Ascending aorta (tissue), 2 donors: ENCODE results near the gene DCAF11. TPM values are rescaled to one million over a fixed set of nuclear protein-coding genes. Genes with fewer than 3 reads are reported as not detected.
"Not testable (repeated sequence)": the region's sequence is repeated elsewhere in the genome, so short reads cannot be mapped to it uniquely, and the experiment has no call there.

Experiments
- DNase-seq, 2 donors: peaks; one replicate each; pipeline ENCODE4 v3.0.0-alpha.2; 2019; ENCODE audit warnings: low spot score in 2 of 2
- H3K27ac ChIP-seq, 2 donors: fragments of 200-600 bp; sonication (generic); one replicate each; pipeline ENCODE4 v1.5.1; 2016 to 2017; ENCODE audit warnings: mild to moderate bottlenecking in 1 of 2
- H3K27me3 ChIP-seq: fragments of 200-600 bp; sonication (generic); one replicate; pipeline ENCODE4 v1.5.1; 2017
- H3K36me3 ChIP-seq, 2 donors: fragments of 200-600 bp; sonication (generic); one replicate each; pipeline ENCODE4 v1.5.1; 2016
- H3K4me1 ChIP-seq, 2 donors: fragments of 200-600 bp; sonication (generic); one replicate each; pipeline ENCODE4 v1.5.1; 2016 to 2017; ENCODE audit warnings: mild to moderate bottlenecking in 1 of 2
- H3K4me3 ChIP-seq, 2 donors: fragments of 200-600 bp; sonication (generic); one replicate each; pipeline ENCODE4 v1.5.1; 2016 to 2017; ENCODE audit warnings: mild to moderate bottlenecking in 1 of 2
- H3K9me3 ChIP-seq, 2 donors: fragments of 200-600 bp; sonication (generic); one replicate each; pipeline ENCODE4 v1.5.1; 2016
- intact Hi-C: fragments of 100-400 bp; cut with DNase I; formaldehyde crosslinking; loops from one replicate; pipeline ENCODE4 v1.15.1; 2023
- total RNA-seq: library from RNA; depleted of rRNA; stranded (reverse); fragments of >200 nt; gene quantifications from one replicate; pipeline ENCODE4 v1.1.0, GENCODE V29; 2016
- TF ChIP-seq, protein P1 (sequence below), 3 experiments: fragments of 200-600 bp in 2 of 3; fragments of 450-650 bp in 1 of 3; sonication (generic) in 2 of 3; IDR thresholded peaks; one replicate each; pipeline ENCODE4 v1.5.1; 2016 to 2019; ENCODE audit warnings: antibody characterized with exemption in 3 of 3, mild to moderate bottlenecking in 1 of 3, moderate library complexity in 1 of 3

The DCAF11 gene
- total RNA-seq, 1 donor from 2014 or later, result 52.3 TPM

DNA sequence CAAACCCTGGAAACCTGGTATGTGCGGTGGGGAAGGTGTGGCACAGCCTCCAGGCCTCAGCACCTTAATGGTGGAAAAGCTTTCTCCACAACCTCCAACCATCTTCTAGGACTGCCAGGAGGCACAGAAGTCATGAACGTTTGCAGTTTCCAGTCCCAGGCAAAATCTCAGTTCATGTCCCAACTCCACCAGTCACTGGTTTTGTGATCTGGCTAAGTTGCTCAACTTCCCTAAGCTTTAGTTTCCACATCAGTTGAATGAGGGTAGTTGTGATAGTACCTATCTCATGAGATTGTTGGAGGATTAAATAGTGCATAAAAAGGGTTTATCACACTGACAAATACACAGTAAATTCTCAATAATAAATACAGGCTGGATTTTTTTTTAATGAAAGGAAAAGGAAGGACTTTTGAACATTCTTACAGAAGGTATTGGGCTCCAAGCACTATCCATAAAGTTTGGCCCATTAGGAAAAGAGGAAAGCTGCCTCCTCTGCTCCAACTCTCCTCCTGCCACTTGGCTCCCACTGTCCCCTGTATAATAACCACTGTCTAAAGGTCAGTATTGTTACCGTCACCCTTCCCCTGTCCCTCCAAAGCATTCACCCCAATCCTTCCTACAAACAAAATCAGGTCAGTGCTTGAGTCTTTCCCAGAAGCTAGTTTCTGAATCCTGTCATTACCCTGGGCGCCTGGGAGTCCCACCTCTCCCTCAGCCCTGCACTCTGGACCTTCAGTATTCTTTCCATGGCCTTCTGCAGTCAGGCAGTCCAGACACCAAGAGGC, 14.2 kb upstream of the DCAF11 start:
- no peak overlapping the region for H3K27ac ChIP-seq
- H3K4me1 ChIP-seq, result no peaks in the 10 kb centered on the region
- intact Hi-C loops, result no loop called here
- H3K36me3 ChIP-seq, result peaks cover 10 to 18% of the 10 kb centered on the region in 2 donors
- DNase-seq, result no peak
- no peaks in the 10 kb centered on the region for H3K9me3 ChIP-seq
- H3K27me3 ChIP-seq, result no peaks in the 10 kb centered on the region
- H3K4me3 ChIP-seq, result no peak overlapping the region
- TF ChIP-seq, protein P1, sequence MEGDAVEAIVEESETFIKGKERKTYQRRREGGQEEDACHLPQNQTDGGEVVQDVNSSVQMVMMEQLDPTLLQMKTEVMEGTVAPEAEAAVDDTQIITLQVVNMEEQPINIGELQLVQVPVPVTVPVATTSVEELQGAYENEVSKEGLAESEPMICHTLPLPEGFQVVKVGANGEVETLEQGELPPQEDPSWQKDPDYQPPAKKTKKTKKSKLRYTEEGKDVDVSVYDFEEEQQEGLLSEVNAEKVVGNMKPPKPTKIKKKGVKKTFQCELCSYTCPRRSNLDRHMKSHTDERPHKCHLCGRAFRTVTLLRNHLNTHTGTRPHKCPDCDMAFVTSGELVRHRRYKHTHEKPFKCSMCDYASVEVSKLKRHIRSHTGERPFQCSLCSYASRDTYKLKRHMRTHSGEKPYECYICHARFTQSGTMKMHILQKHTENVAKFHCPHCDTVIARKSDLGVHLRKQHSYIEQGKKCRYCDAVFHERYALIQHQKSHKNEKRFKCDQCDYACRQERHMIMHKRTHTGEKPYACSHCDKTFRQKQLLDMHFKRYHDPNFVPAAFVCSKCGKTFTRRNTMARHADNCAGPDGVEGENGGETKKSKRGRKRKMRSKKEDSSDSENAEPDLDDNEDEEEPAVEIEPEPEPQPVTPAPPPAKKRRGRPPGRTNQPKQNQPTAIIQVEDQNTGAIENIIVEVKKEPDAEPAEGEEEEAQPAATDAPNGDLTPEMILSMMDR (IDR thresholded peaks at IDR 0.05), result no peak

DNA sequence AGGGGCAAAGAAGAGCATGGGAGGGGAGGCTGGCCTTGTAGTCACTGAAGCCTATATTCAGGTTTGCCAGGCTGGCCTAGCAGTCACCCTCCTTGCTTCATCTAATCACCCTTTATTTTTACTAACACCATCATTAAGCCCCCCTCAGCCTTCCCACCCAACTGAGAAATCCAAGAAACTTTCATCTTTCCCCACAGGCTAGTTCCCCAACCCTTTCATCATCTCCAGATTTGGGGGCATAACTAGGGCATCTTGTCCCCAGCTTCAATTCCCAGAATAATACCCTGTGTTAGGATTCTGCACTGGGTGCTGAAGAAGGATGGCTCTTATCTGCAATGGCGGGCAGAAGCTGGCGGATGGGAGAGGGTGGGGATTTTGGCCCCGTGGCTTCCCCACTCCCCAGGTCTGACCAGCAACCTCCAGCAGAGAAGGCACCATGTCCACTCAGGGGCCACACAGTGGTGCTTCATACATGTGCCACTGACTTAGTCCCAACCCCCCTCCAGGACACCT, 13.5 kb upstream of the DCAF11 start:
- no peak for DNase-seq
- Histone ChIP-seq H3K4me1 (no peaks in the 10 kb centered on the region), H3K27ac (no peak overlapping the region), H3K27me3 (no peaks in the 10 kb centered on the region), H3K4me3 (no peak overlapping the region), H3K36me3 (peaks cover 10 to 18% of the 10 kb centered on the region in 2 donors), H3K9me3 (no peaks in the 10 kb centered on the region)
- TF ChIP-seq, protein P1 (IDR thresholded peaks at IDR 0.05), result no peak
- intact Hi-C loops, result no loop called here

DNA sequence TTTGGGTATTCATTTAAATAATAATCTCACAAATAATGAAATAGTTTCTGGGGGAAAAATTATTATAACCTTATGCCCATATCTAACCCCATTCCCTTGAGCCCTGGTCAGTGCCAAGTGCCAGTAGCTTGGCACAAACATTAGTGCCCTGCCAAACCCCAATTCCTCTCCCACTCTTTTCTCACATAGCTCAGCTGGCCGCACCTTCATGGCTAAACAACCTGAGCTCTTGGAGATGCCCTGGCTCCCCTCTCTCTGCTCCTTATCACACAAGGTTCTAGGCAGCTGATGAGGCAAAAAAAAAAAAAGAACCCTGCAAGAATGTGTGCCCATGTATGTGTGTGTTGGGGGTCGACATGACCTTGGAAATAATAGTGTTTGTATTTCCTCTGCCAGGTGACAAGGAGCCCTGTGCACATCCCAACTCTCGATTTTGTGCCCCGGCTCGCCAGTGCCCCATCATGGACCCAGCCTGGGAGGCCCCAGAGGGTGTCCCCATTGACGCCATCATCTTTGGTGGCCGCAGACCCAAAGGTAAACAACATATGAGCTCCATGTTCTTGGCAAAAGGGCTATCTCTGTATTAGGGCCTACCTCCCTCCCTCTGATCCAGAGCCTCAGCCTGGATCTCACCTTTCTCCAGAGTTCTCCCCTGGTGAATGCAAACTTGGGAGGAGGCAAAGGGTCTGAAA, 12.1 kb upstream of the DCAF11 start:
- no peaks in the 10 kb centered on the region for H3K4me1 ChIP-seq
- TF ChIP-seq, protein P1 (IDR thresholded peaks at IDR 0.05), result no peak
- intact Hi-C loops, result no loop called here
- peaks cover 10 to 18% of the 10 kb centered on the region in 2 donors for H3K36me3 ChIP-seq
- no peaks in the 10 kb centered on the region for H3K27me3 ChIP-seq
- no peak overlapping the region for H3K4me3 ChIP-seq
- H3K27ac ChIP-seq, result no peak overlapping the region
- DNase-seq, result no peak
- H3K9me3 ChIP-seq, result no peaks in the 10 kb centered on the region

DNA sequence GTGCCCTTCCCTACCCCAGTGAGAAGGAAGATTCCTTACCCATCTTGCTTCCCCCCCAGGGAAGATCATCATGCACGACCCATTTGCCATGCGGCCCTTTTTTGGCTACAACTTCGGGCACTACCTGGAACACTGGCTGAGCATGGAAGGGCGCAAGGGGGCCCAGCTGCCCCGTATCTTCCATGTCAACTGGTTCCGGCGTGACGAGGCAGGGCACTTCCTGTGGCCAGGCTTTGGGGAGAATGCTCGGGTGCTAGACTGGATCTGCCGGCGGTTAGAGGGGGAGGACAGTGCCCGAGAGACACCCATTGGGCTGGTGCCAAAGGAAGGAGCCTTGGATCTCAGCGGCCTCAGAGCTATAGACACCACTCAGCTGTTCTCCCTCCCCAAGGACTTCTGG, 11.1 kb upstream of the DCAF11 start:
- H3K27ac ChIP-seq, result no peak overlapping the region
- H3K4me3 ChIP-seq, result no peak overlapping the region
- no peaks in the 10 kb centered on the region for H3K27me3 ChIP-seq
- no peak for DNase-seq
- H3K4me1 ChIP-seq, result no peaks in the 10 kb centered on the region
- TF ChIP-seq, protein P1 (IDR thresholded peaks at IDR 0.05), result no peak
- peaks cover 10 to 18% of the 10 kb centered on the region in 2 donors for H3K36me3 ChIP-seq
- intact Hi-C loops, result no loop called here
- no peaks in the 10 kb centered on the region for H3K9me3 ChIP-seq

DNA sequence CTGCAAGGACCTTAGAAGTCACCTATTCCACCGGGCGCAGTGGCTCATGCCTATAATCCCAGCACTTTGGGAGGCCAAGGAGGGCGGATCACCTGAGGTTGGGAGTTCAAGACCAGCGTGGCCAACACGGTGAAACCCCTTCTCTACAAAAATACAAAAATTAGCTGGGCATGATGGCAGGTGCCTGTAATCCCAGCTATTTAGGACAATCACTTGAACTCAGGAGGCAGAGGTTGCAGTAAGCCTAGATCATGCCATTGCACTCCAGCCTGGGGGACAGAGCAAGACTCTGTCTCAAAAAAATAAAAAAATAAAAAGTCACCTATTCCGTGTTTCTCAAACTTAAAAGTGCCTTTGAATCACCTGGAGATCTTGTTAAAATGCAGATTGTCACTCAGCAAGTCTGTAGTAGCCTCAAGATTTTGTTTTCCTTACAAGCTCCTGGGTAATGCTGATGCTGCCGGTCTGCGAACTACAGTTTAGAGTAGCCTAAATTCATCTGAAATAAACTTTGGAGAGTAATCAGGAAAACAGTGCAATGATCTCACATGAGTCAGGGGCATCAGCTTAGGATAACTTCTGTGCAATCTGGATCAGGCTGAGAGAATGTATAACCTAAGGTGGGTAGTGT, 8.9 kb upstream of the DCAF11 start:
- H3K27ac ChIP-seq, H3K9me3 ChIP-seq, H3K4me3 ChIP-seq, H3K27me3 ChIP-seq, H3K4me1 ChIP-seq, intact Hi-C loops, DNase-seq: not testable (repeated sequence)
- peaks cover 6 to 13% of the 10 kb centered on the region in 2 donors for H3K36me3 ChIP-seq
